ENCODE data around the gene IGFBPL1.

GRCh38 chr9:38393128-38393796, 31.0 kb downstream of the IGFBPL1 start:
- TF ChIP-seq CTCF (IDR thresholded peaks at IDR 0.05) (no peak), EP300 (IDR thresholded peaks at IDR 0.05) (no peak), POLR2A (IDR thresholded peaks at IDR 0.05) (no peak)

Data from stomach (tissue), 4 donors.